Upper lobe of left lung (tissue), 4 donors: Measurements from ENCODE around the gene EMSY.

Experiments
- EP300 ChIP-seq, 4 donors: sonication (generic); formaldehyde crosslinking; IDR thresholded peaks; one replicate each; pipeline ENCODE4 v1.5.1; 2017; ENCODE audit warnings: antibody characterized with exemption in 4 of 4, control low read depth in 2 of 4
- TF ChIP-seq, protein P1 (sequence below), 6 experiments: fragments of 450-650 bp in 4 of 6; fragments of 200-600 bp in 2 of 6; sonication (generic) in 2 of 6; IDR thresholded peaks; one replicate each; pipeline ENCODE4 v1.5.1; 2016 to 2019; ENCODE audit warnings: antibody characterized with exemption in 6 of 6

DNA sequence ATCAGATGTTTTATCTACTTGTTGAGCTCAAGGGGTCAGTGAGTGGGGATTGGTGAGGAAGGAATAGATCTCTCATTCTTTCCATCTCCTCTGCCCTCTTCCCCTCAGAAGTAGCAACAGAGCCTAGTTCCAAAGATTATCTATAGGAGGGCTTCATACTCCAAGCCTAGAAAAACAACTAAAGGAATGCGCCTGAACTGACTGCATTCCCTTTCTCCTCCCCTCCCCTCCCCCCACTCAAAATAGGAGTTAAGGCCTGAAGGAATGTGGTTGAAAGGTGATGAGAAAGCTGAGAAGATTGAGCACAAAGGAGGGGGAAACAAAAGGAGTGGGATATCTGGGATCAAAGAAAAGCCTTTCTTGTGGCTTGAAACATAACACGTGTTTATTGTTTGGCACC is 10.5 kb downstream of the EMSY start:
- TF ChIP-seq, protein P1, sequence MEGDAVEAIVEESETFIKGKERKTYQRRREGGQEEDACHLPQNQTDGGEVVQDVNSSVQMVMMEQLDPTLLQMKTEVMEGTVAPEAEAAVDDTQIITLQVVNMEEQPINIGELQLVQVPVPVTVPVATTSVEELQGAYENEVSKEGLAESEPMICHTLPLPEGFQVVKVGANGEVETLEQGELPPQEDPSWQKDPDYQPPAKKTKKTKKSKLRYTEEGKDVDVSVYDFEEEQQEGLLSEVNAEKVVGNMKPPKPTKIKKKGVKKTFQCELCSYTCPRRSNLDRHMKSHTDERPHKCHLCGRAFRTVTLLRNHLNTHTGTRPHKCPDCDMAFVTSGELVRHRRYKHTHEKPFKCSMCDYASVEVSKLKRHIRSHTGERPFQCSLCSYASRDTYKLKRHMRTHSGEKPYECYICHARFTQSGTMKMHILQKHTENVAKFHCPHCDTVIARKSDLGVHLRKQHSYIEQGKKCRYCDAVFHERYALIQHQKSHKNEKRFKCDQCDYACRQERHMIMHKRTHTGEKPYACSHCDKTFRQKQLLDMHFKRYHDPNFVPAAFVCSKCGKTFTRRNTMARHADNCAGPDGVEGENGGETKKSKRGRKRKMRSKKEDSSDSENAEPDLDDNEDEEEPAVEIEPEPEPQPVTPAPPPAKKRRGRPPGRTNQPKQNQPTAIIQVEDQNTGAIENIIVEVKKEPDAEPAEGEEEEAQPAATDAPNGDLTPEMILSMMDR (IDR thresholded peaks at IDR 0.05): no peak
- TF ChIP-seq EP300 (IDR thresholded peaks at IDR 0.05): no peak
